Urothelium cell line (cell line): Measurements from ENCODE around the gene ADGRV1.

Experiments
- DNase-seq: peaks from one replicate; pipeline ENCODE4 v3.0.0; 2011; ENCODE audit warnings: low spot score, mixed read lengths
- FAIRE-seq: peaks from 2 replicates; lab custom pipeline; 2011; peaks lifted over from hg19 to GRCh38; lab: Jason Lieb, UNC

Gene ADGRV1

GRCh38 chr5:90558344-90559192, at the start of gene ADGRV1:
Gene ADGRV1 (plus strand): TSS chr5:90558797. CDS start chr5:90558896, 99 bp downstream.
- FAIRE-seq (peak; percentile 72), DNase-seq (peak; percentile 90)

GRCh38 chr5:90510438-90510837, 48.2 kb upstream of the ADGRV1 start:
- DNase-seq (no peak), FAIRE-seq (no peak)

- FAIRE-seq (no peak), DNase-seq (no peak)
Observed at GRCh38 chr5:90514520-90514919, 44.1 kb upstream of the ADGRV1 start.

- DNase-seq, result no peak
- FAIRE-seq, result no peak
Observed at GRCh38 chr5:90518661-90519060, 39.9 kb upstream of the ADGRV1 start.

- FAIRE-seq, result no peak
- no peak for DNase-seq
Observed at GRCh38 chr5:90519081-90519480, 39.5 kb upstream of the ADGRV1 start.

- no peak for FAIRE-seq
- DNase-seq, result no peak
Observed at GRCh38 chr5:90528601-90529193, 29.9 kb upstream of the ADGRV1 start.

- DNase-seq (peak; percentile 98), FAIRE-seq (peak; percentile 91)
Observed at GRCh38 chr5:90529194-90529938, 29.2 kb upstream of the ADGRV1 start, which contains the start of gene LYSMD3. Gene LYSMD3 (minus strand): TSS chr5:90529584. CDS start chr5:90525289, 4,295 bp downstream.

- FAIRE-seq, result no peak
Observed at GRCh38 chr5:90529939-90530677, 28.5 kb upstream of the ADGRV1 start.

GRCh38 chr5:90530736-90531487, 27.7 kb upstream of the ADGRV1 start:
- DNase-seq (no peak), FAIRE-seq (no peak)

More at GRCh38 chr5:90529939-90530677, 28.5 kb upstream of the ADGRV1 start:
- DNase-seq, result peak; percentile 75

- DNase-seq (no peak), FAIRE-seq (no peak)
Observed at GRCh38 chr5:90533794-90534193, 24.8 kb upstream of the ADGRV1 start.

- DNase-seq, result no peak
- FAIRE-seq, result no peak
Observed at GRCh38 chr5:90534922-90535321, 23.7 kb upstream of the ADGRV1 start.

GRCh38 chr5:90542827-90543519, 15.6 kb upstream of the ADGRV1 start:
- no peak for DNase-seq
- FAIRE-seq, result no peak

- FAIRE-seq, result no peak
- no peak for DNase-seq
Observed at GRCh38 chr5:90545511-90545910, 13.1 kb upstream of the ADGRV1 start.

- no peak for FAIRE-seq
- no peak for DNase-seq
Observed at GRCh38 chr5:90546216-90546837, 12.3 kb upstream of the ADGRV1 start.

- DNase-seq, result no peak
- no peak for FAIRE-seq
Observed at GRCh38 chr5:90547072-90547536, 11.5 kb upstream of the ADGRV1 start.

GRCh38 chr5:90548069-90548593, 10.5 kb upstream of the ADGRV1 start:
- FAIRE-seq, result no peak
- DNase-seq, result peak; percentile 49

GRCh38 chr5:90549223-90549622, 9.4 kb upstream of the ADGRV1 start:
- FAIRE-seq (no peak), DNase-seq (no peak)

- FAIRE-seq (no peak), DNase-seq (no peak)
Observed at GRCh38 chr5:90549729-90550275, 8.8 kb upstream of the ADGRV1 start.
